ENCODE data around the gene DISC1.

DNA sequence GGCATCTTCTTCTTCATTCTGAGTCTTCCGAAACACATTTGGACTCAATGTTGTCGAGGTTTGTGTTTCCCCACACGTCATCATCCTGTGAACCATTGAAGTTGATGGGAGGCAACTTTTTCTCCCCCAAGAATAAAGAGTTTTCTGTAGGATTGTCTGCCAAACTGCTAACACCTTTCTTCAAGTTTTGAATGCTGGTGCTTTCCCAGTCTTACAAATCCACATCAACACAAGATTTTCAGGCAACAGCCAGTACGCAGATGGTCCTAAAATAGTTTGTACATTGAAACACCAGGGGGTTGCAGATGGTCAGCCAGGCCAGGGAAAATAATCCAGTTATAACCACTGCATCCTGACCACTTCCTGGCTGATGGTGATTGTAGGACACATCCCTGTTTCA, 187.9 kb downstream of the DISC1 start:
- TF ChIP-seq, protein P1, sequence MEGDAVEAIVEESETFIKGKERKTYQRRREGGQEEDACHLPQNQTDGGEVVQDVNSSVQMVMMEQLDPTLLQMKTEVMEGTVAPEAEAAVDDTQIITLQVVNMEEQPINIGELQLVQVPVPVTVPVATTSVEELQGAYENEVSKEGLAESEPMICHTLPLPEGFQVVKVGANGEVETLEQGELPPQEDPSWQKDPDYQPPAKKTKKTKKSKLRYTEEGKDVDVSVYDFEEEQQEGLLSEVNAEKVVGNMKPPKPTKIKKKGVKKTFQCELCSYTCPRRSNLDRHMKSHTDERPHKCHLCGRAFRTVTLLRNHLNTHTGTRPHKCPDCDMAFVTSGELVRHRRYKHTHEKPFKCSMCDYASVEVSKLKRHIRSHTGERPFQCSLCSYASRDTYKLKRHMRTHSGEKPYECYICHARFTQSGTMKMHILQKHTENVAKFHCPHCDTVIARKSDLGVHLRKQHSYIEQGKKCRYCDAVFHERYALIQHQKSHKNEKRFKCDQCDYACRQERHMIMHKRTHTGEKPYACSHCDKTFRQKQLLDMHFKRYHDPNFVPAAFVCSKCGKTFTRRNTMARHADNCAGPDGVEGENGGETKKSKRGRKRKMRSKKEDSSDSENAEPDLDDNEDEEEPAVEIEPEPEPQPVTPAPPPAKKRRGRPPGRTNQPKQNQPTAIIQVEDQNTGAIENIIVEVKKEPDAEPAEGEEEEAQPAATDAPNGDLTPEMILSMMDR (IDR thresholded peaks at IDR 0.05) = no peak
- no peak for TF ChIP-seq POLR2A (IDR thresholded peaks at IDR 0.05)
